Activated gamma-delta T cell treated with Interleukin-2 at 50 U/mL for 16 hours (primary cell): ENCODE results near the gene IGFN1.
"Not testable (repeated sequence)": the region's sequence is repeated elsewhere in the genome, so short reads cannot be mapped to it uniquely, and the experiment has no call there.

ENCODE experiments used
- DNase-seq: peaks from one replicate; pipeline ENCODE4 v3.0.0-alpha.2; 2020

Gene IGFN1

GRCh38 chr1:201190624-201191051 lies at the start of gene IGFN1:
Gene IGFN1 (plus strand): TSS chr1:201190824. CDS start chr1:201193294, 2,470 bp downstream.
- DNase-seq, result no peak

- DNase-seq, result no peak
Observed at GRCh38 chr1:201140941-201141260, 49.7 kb upstream of the IGFN1 start.

GRCh38 chr1:201141418-201141817 lies 49.2 kb upstream of the IGFN1 start:
- no peak for DNase-seq

GRCh38 chr1:201142011-201142848 lies 48.4 kb upstream of the IGFN1 start:
- DNase-seq, result no peak

- no peak for DNase-seq
Observed at GRCh38 chr1:201142849-201143725, 47.5 kb upstream of the IGFN1 start.

- no peak for DNase-seq
Observed at GRCh38 chr1:201143726-201144635, 46.6 kb upstream of the IGFN1 start.

- DNase-seq, result no peak
Observed at GRCh38 chr1:201144701-201145100, 45.9 kb upstream of the IGFN1 start.

GRCh38 chr1:201145132-201145531 lies 45.5 kb upstream of the IGFN1 start:
- DNase-seq, result no peak

GRCh38 chr1:201145816-201146215 lies 44.8 kb upstream of the IGFN1 start:
- no peak for DNase-seq

- DNase-seq, result no peak
Observed at GRCh38 chr1:201146626-201147390, 43.8 kb upstream of the IGFN1 start.

GRCh38 chr1:201147396-201148015 lies 43.1 kb upstream of the IGFN1 start:
- DNase-seq, result no peak

- DNase-seq, result no peak
Observed at GRCh38 chr1:201149400-201149799, 41.2 kb upstream of the IGFN1 start.

- DNase-seq, result no peak
Observed at GRCh38 chr1:201153474-201154388, 36.9 kb upstream of the IGFN1 start.

GRCh38 chr1:201154389-201155165 lies 36.0 kb upstream of the IGFN1 start, which contains the start of gene TMEM9:
Gene TMEM9 (minus strand): TSS chr1:201154474. CDS start chr1:201153923, 551 bp downstream.
- peak; percentile 99 for DNase-seq

GRCh38 chr1:201155354-201155753 lies 35.3 kb upstream of the IGFN1 start:
- DNase-seq, result no peak

- no peak for DNase-seq
Observed at GRCh38 chr1:201156346-201156745, 34.3 kb upstream of the IGFN1 start.

- no peak for DNase-seq
Observed at GRCh38 chr1:201156819-201157218, 33.8 kb upstream of the IGFN1 start.

GRCh38 chr1:201157949-201158348 lies 32.7 kb upstream of the IGFN1 start:
- no peak for DNase-seq

- DNase-seq, result not testable (repeated sequence)
Observed at GRCh38 chr1:201163036-201163435, 27.6 kb upstream of the IGFN1 start.
